GM12878 (cell line): ENCODE results near the gene GDA. TPM values are rescaled to one million over a fixed set of nuclear protein-coding genes. Genes with fewer than 3 reads are reported as not detected.

Experiments used
- ATAC-seq: fragments of 200-7000 bp; cut with Tn5 transposase; 3 replicates; pipeline ENCODE4 v1.9.1; 2020; ENCODE audit warnings: mild to moderate bottlenecking, moderate library complexity
- BruUV-seq: library from RNA; stranded (reverse); fragments of 400-500 nt; replicated peaks from 2 replicates; lab custom pipeline; 2021; lab: Mats Ljungman, UMichigan
- CTCF ChIA-PET: fragments of 300-600 bp; sonication (Branson Sonifier 250); formaldehyde crosslinking; extraction: SDS; loops from one replicate; lab custom pipeline; 2021; ENCODE audit warnings: inconsistent platforms; lab: Yijun Ruan, JAX
- POLR2A ChIA-PET: fragments of 350-600 bp; formaldehyde crosslinking; extraction: SDS; loops from one replicate; lab custom pipeline; 2021; ENCODE audit warnings: inconsistent platforms; lab: Charles Lee
- RAD21 ChIA-PET: fragments of 300-600 bp; sonication (Branson Sonifier 250); formaldehyde crosslinking; loops from one replicate; lab custom pipeline; 2023; ENCODE audit warnings: antibody characterized with exemption; ENCODE audit not compliant: unreplicated experiment; lab: Charles Lee
- SMC1A ChIA-PET: fragments of 300-600 bp; sonication (Branson Sonifier 250); formaldehyde crosslinking; loops from one replicate; lab custom pipeline; 2023; ENCODE audit not compliant: unreplicated experiment, uncharacterized antibody; lab: Charles Lee
- DNase-seq: peaks from one replicate; pipeline ENCODE4 v3.0.0-alpha.2; 2011; ENCODE audit warnings: low read depth, low spot score
- FAIRE-seq: peaks from 3 replicates; lab custom pipeline; 2011; peaks lifted over from hg19 to GRCh38; lab: Jason Lieb, UNC
- H2AFZ ChIP-seq: 2 replicates; pipeline ENCODE4 v1.6.0; 2011; ENCODE audit warnings: low read depth, low read length, control low read depth; ENCODE audit not compliant: control insufficient read depth
- H3K27ac ChIP-seq: 2 replicates; pipeline ENCODE4 v1.5.1; 2011; ENCODE audit warnings: control low read depth; ENCODE audit not compliant: control insufficient read depth, insufficient read depth
- H3K27me3 ChIP-seq, 2 experiments: replicated peaks in 1 of 2; 2 replicates each; pipeline versions ENCODE4 v1.6.0 to v1.6.1; 2011; ENCODE audit warnings: low read length in 1 of 2; ENCODE audit not compliant: control insufficient read depth in 2 of 2, insufficient read depth in 2 of 2
- H3K36me3 ChIP-seq, 2 experiments: 2 replicates each; pipeline ENCODE4 v1.5.1; 2011; ENCODE audit warnings: low read length in 1 of 2; ENCODE audit not compliant: control insufficient read depth in 2 of 2, insufficient read depth in 2 of 2
- H3K4me1 ChIP-seq: 2 replicates; pipeline ENCODE4 v1.6.1; 2011; ENCODE audit warnings: mild to moderate bottlenecking, low read length, moderate library complexity, mixed read lengths; ENCODE audit not compliant: control insufficient read depth, insufficient read depth
- H3K4me2 ChIP-seq: 2 replicates; pipeline ENCODE4 v1.6.0; 2011; ENCODE audit warnings: control low read depth; ENCODE audit not compliant: control insufficient read depth, insufficient read depth
- H3K4me3 ChIP-seq: fragments of 200-600 bp; sonication (generic); 2 replicates; pipeline ENCODE4 v1.5.1; 2016
- H3K79me2 ChIP-seq: 2 replicates; pipeline ENCODE4 v1.6.0; 2011; ENCODE audit warnings: low read length; ENCODE audit not compliant: control insufficient read depth, insufficient read depth
- H3K9ac ChIP-seq: 2 replicates; pipeline ENCODE4 v1.8.0; 2011; ENCODE audit warnings: low read length, control low read depth, mixed read lengths; ENCODE audit not compliant: control insufficient read depth, insufficient read depth
- H3K9me3 ChIP-seq: replicated peaks from 3 replicates; pipeline ENCODE4 v1.5.1; 2011; ENCODE audit warnings: mild to moderate bottlenecking, low read length; ENCODE audit not compliant: control insufficient read depth, insufficient read depth
- H4K20me1 ChIP-seq: 2 replicates; pipeline ENCODE4 v1.6.0; 2011; ENCODE audit not compliant: control insufficient read depth, insufficient read depth
- ATF7 ChIP-seq: fragments of 450-650 bp; IDR thresholded peaks from 2 replicates; pipeline ENCODE4 v1.6.1; 2016; ENCODE audit warnings: low read depth, mild to moderate bottlenecking
- CREB1 ChIP-seq: IDR thresholded peaks from 2 replicates; pipeline ENCODE4 v1.6.1; 2012; ENCODE audit warnings: low read depth, mild to moderate bottlenecking, inconsistent platforms
- EED ChIP-seq: sonication (generic); IDR thresholded peaks from 2 replicates; pipeline ENCODE4 v1.6.1; 2016; ENCODE audit warnings: antibody characterized with exemption, low read depth
- GATAD2B ChIP-seq: fragments of 450-650 bp; conservative IDR thresholded peaks from 2 replicates; pipeline ENCODE4 v1.6.1; 2017; ENCODE audit warnings: low read depth, mild to moderate bottlenecking, moderate library complexity
- HDGF ChIP-seq: fragments of 450-650 bp; IDR thresholded peaks from 2 replicates; pipeline ENCODE4 v1.6.1; 2016; ENCODE audit warnings: antibody characterized with exemption
- IKZF2 ChIP-seq, 2 experiments: fragments of 450-650 bp; IDR thresholded peaks; 2 replicates each; pipeline ENCODE4 v1.6.1; 2017; ENCODE audit warnings: mild to moderate bottlenecking in 2 of 2, moderate library complexity in 2 of 2
- MEF2B ChIP-seq: fragments of 450-650 bp; IDR thresholded peaks from 2 replicates; pipeline ENCODE4 v1.6.1; 2018; ENCODE audit warnings: mild to moderate bottlenecking, moderate library complexity; ENCODE audit not compliant: partially characterized antibody, poor library complexity, severe bottlenecking
- MTA2 ChIP-seq: fragments of 450-650 bp; IDR thresholded peaks from 2 replicates; pipeline ENCODE4 v1.6.1; 2016; ENCODE audit warnings: low read depth, mild to moderate bottlenecking, moderate library complexity
- PML ChIP-seq: IDR thresholded peaks from 2 replicates; pipeline ENCODE4 v1.6.1; 2012; ENCODE audit warnings: low read length, inconsistent platforms
- SMARCA5 ChIP-seq: fragments of 450-650 bp; IDR thresholded peaks from 2 replicates; pipeline ENCODE4 v1.6.1; 2017; ENCODE audit warnings: mild to moderate bottlenecking
- SPI1 ChIP-seq: IDR thresholded peaks from 2 replicates; pipeline ENCODE4 v1.6.1; 2011; ENCODE audit warnings: low read depth, mild to moderate bottlenecking, low read length, moderate library complexity, borderline replicate concordance; ENCODE audit not compliant: insufficient read depth
- ZNF24 ChIP-seq: fragments of 450-650 bp; IDR thresholded peaks from 2 replicates; pipeline ENCODE4 v1.6.1; 2017; ENCODE audit warnings: antibody characterized with exemption, mild to moderate bottlenecking
- in situ Hi-C: fragments of 300-500 bp; cut with MboI; formaldehyde crosslinking; loops from 9 replicates; pipeline ENCODE4 v1.14.3; 2018; ENCODE audit warnings: mixed read lengths
- intact Hi-C: fragments of 100-400 bp; cut with micrococcal nuclease; formaldehyde crosslinking; loops from one replicate; pipeline ENCODE4 v1.14.2; 2022; ENCODE audit not compliant: unreplicated experiment
- polyA plus RNA-seq, 11 experiments: library from polyadenylated mRNA; depleted of rRNA in 4 of 11; unstranded in 6 of 11; stranded (reverse) in 5 of 11; fragments of >200 nt; fragmentation: Nextera tagmentation in 4 of 11; fragmentation: Illumina TruSeq in 1 of 11; extraction: Ambion mirVana in 4 of 11; extraction: Trizol in 1 of 11; gene quantifications; 1 replicate in 1 of 11; 2 replicates in 10 of 11; pipeline versions ENCODE4 v1.2.1 to v1.2.3, GENCODE V29; 2011 to 2016; ENCODE audit warnings: inconsistent platforms in 2 of 11, missing spikeins in 2 of 11, low read depth in 1 of 11
- total RNA-seq, 4 experiments: library from RNA; depleted of rRNA in 3 of 4; stranded (reverse); fragments of >200 nt in 3 of 4; fragmentation: Illumina TruSeq in 1 of 4; extraction: Trizol in 1 of 4; gene quantifications; 2 replicates each; pipeline versions ENCODE4 v1.2.1 to v1.2.3, GENCODE V29; 2013 to 2021
- TF ChIP-seq, protein P1 (sequence below): fragments of 450-650 bp; IDR thresholded peaks from 2 replicates; pipeline ENCODE4 v1.6.1; 2017; ENCODE audit warnings: mild to moderate bottlenecking
- TF ChIP-seq, protein P2 (sequence below): fragments of 450-650 bp; IDR thresholded peaks from 2 replicates; pipeline ENCODE4 v1.6.1; 2017; ENCODE audit warnings: low read depth, mild to moderate bottlenecking, moderate library complexity
- TF ChIP-seq, protein P3 (sequence below): fragments of 450-650 bp; IDR thresholded peaks from 2 replicates; pipeline ENCODE4 v1.6.1; 2016; ENCODE audit warnings: mild to moderate bottlenecking
- TF ChIP-seq, protein P4 (sequence below): fragments of 450-650 bp; IDR thresholded peaks from 2 replicates; pipeline ENCODE4 v1.6.1; 2016; ENCODE audit warnings: mild to moderate bottlenecking, moderate library complexity, borderline replicate concordance

The GDA gene
- total and polyA plus RNA-seq, 10 of the 15 experiments (the other 5 are each of a cell fraction or from before 2014, with no cell fraction given), result 0.19 to 17.9 (median 0.48) TPM; not detected in 2

DNA sequence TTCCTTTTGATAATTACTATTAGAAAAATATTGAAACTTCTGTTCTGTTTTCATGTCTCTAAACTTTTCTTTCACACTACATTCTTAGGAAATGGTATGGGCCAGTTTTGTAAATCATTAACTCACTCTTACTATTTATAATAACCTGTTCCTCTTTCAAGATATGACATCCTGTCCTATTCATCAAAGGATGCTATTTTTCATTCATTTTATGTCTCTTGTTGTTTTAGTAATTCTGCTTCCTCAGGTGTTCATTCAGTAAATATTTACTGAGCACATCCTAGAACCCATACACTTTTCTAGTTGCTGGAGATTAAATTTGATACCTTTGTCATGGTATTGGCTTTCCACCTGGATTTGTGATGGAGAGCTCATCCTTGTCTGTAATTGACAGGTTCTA is 58.0 kb downstream of the GDA start:
- no peak overlapping the region for H3K27ac ChIP-seq
- ATAC-seq, result peak; percentile 23
- no peaks in the 10 kb centered on the region for H3K27me3 ChIP-seq
- no peak overlapping the region for H3K9ac ChIP-seq
- no peak overlapping the region for H2AFZ ChIP-seq
- no peaks in the 10 kb centered on the region for H3K79me2 ChIP-seq
- FAIRE-seq, result no peak
- no peaks in the 10 kb centered on the region for H3K9me3 ChIP-seq
- no peaks in the 10 kb centered on the region for H4K20me1 ChIP-seq
- H3K4me1 ChIP-seq, result peaks cover 4% of the 10 kb centered on the region
- no peak overlapping the region for H3K4me2 ChIP-seq
- RAD21 ChIA-PET, result interaction anchor here (0.9 to 13.6 kb wide), 7 partner anchors 14 to 168 kb away, joined by 3 to 242 read pairs (median 8); no protein-coding TSS in a partner anchor
- CTCF ChIA-PET, result interaction anchor here (1.0 to 10.5 kb wide), 4 partner anchors 53 to 168 kb away, joined by 3 to 468 read pairs (median 6); partner anchors contain the start of gene ZFAND5
- in situ Hi-C loops, result no loop called here
- no peak for DNase-seq
- BruUV-seq, result no TSS peak
- H3K4me3 ChIP-seq, result no peak overlapping the region
- SMC1A ChIA-PET, result interaction anchor here (0.9 to 12.2 kb wide), 9 partner anchors 11 to 319 kb away, joined by 3 to 446 read pairs (median 4); no protein-coding TSS in a partner anchor
- intact Hi-C loops, result loop anchor here (10.0 kb wide), 3 partner anchors 158 to 318 kb away; partner anchors contain the start of genes TMC1 and ZFAND5
- POLR2A ChIA-PET, result interaction anchor here (0.7 to 3.3 kb wide), 5 partner anchors 53 to 156 kb away, joined by 3 to 32 read pairs (median 3); partner anchors contain the start of gene ZFAND5
- no peaks in the 10 kb centered on the region for H3K36me3 ChIP-seq
- TF ChIP-seq, protein P1, sequence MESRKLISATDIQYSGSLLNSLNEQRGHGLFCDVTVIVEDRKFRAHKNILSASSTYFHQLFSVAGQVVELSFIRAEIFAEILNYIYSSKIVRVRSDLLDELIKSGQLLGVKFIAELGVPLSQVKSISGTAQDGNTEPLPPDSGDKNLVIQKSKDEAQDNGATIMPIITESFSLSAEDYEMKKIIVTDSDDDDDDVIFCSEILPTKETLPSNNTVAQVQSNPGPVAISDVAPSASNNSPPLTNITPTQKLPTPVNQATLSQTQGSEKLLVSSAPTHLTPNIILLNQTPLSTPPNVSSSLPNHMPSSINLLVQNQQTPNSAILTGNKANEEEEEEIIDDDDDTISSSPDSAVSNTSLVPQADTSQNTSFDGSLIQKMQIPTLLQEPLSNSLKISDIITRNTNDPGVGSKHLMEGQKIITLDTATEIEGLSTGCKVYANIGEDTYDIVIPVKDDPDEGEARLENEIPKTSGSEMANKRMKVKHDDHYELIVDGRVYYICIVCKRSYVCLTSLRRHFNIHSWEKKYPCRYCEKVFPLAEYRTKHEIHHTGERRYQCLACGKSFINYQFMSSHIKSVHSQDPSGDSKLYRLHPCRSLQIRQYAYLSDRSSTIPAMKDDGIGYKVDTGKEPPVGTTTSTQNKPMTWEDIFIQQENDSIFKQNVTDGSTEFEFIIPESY, result no peak
- peak; percentile 26 to 35; a peak in 2 of 4 replicates for TF ChIP-seq IKZF2 (IDR thresholded peaks at IDR 0.05)
- no peak for TF ChIP-seq EED
- TF ChIP-seq ZNF24, result peak; percentile 63; the same call in 1 of the 2 replicates
- TF ChIP-seq, protein P2, sequence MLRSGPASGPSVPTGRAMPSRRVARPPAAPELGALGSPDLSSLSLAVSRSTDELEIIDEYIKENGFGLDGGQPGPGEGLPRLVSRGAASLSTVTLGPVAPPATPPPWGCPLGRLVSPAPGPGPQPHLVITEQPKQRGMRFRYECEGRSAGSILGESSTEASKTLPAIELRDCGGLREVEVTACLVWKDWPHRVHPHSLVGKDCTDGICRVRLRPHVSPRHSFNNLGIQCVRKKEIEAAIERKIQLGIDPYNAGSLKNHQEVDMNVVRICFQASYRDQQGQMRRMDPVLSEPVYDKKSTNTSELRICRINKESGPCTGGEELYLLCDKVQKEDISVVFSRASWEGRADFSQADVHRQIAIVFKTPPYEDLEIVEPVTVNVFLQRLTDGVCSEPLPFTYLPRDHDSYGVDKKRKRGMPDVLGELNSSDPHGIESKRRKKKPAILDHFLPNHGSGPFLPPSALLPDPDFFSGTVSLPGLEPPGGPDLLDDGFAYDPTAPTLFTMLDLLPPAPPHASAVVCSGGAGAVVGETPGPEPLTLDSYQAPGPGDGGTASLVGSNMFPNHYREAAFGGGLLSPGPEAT, result peak; percentile 40; the same call in 1 of the 2 replicates
- no peak for TF ChIP-seq GATAD2B
- TF ChIP-seq CREB1, result no peak
- peak; percentile 91 for TF ChIP-seq ATF7
- TF ChIP-seq HDGF, result 0 out of 2 replicates have a peak, but pooled peaks have one; percentile 25
- TF ChIP-seq MTA2, result peak; percentile 64
- TF ChIP-seq SMARCA5, result no peak
- TF ChIP-seq, protein P3, sequence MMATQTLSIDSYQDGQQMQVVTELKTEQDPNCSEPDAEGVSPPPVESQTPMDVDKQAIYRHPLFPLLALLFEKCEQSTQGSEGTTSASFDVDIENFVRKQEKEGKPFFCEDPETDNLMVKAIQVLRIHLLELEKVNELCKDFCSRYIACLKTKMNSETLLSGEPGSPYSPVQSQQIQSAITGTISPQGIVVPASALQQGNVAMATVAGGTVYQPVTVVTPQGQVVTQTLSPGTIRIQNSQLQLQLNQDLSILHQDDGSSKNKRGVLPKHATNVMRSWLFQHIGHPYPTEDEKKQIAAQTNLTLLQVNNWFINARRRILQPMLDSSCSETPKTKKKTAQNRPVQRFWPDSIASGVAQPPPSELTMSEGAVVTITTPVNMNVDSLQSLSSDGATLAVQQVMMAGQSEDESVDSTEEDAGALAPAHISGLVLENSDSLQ, result peak; percentile 20; the same call in 1 of the 2 replicates
- TF ChIP-seq SPI1, result peak; percentile 30; the same call in 1 of the 2 replicates
- TF ChIP-seq MEF2B, result peak; percentile 83
- TF ChIP-seq, protein P4, sequence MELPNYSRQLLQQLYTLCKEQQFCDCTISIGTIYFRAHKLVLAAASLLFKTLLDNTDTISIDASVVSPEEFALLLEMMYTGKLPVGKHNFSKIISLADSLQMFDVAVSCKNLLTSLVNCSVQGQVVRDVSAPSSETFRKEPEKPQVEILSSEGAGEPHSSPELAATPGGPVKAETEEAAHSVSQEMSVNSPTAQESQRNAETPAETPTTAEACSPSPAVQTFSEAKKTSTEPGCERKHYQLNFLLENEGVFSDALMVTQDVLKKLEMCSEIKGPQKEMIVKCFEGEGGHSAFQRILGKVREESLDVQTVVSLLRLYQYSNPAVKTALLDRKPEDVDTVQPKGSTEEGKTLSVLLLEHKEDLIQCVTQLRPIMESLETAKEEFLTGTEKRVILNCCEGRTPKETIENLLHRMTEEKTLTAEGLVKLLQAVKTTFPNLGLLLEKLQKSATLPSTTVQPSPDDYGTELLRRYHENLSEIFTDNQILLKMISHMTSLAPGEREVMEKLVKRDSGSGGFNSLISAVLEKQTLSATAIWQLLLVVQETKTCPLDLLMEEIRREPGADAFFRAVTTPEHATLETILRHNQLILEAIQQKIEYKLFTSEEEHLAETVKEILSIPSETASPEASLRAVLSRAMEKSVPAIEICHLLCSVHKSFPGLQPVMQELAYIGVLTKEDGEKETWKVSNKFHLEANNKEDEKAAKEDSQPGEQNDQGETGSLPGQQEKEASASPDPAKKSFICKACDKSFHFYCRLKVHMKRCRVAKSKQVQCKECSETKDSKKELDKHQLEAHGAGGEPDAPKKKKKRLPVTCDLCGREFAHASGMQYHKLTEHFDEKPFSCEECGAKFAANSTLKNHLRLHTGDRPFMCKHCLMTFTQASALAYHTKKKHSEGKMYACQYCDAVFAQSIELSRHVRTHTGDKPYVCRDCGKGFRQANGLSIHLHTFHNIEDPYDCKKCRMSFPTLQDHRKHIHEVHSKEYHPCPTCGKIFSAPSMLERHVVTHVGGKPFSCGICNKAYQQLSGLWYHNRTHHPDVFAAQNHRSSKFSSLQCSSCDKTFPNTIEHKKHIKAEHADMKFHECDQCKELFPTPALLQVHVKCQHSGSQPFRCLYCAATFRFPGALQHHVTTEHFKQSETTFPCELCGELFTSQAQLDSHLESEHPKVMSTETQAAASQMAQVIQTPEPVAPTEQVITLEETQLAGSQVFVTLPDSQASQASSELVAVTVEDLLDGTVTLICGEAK, result no peak
- TF ChIP-seq PML, result no peak
